HG03469 (cell line): ENCODE measurements around the gene DDX41.

Source experiments
- ATAC-seq: cut with Tn5 transposase; IDR thresholded peaks from one replicate; pipeline ENCODE4 v1.9.1; 2021; ENCODE audit warnings: mild to moderate bottlenecking, moderate library complexity, moderate number of reproducible peaks; ENCODE audit not compliant: unreplicated experiment

DDX41 gene

DNA sequence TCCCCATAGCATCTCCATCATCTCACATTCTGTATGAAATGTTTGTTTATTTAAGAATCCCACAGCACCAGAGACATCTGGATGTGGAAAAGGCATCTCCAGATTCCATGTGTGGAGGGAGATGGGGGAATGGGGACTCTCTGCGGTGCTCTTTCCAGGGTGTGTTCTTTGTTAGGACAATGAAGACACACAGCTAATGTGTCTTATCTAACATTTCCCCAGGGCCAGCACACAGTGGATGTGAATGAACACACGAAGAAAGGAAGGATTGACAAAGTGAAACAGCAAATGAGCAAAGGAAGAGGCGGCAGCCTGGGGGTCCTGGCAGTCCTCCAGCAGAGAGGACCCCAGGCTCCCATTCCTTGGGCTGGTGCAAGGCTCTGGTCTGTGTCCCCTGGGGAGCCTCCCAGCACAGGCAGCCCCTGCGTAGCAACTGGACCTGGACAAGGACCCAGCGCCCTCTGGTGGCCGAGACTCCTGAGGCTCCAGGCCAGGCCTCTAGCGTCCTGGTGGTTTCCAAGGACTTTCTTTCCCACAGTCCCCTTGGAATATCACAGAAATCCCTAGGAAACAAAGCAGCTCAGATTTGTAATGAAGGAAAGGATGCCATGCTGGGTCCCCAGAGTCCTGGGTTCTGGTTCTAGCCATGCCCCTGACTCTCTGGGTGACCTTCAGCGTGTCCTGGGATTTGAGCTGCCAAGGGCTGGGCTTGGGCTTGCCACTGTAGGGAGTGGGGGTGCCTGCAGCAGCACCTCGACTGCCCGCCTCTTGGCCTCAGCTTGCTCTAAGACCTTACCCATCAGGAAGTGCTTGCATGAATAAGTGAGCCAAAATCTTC is 15.9 kb downstream of the DDX41 start:
- ATAC-seq: no peak

DNA sequence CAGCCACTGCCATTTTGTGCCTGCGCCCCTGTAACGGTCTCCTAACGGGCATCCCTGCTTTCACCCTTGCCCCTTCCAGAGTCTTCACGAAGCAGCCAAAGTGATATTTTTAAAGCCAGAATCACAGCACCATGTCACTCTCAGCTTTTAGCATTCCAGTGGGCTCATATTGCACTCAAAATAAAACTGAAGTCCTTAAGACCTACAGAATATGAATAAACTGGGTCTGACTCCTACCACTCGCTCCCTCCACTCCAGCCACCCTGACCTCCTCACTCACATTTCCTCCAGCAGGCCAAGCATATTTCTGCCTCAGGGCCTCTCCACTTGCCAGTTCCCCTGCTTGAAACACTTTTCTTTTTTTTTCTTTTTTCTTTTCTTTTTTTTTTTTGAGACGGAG is 16.9 kb downstream of the DDX41 start:
- ATAC-seq: no peak

GRCh38 chr5:177498013-177498787 is 18.6 kb downstream of the DDX41 start:
- ATAC-seq: no peak

DNA sequence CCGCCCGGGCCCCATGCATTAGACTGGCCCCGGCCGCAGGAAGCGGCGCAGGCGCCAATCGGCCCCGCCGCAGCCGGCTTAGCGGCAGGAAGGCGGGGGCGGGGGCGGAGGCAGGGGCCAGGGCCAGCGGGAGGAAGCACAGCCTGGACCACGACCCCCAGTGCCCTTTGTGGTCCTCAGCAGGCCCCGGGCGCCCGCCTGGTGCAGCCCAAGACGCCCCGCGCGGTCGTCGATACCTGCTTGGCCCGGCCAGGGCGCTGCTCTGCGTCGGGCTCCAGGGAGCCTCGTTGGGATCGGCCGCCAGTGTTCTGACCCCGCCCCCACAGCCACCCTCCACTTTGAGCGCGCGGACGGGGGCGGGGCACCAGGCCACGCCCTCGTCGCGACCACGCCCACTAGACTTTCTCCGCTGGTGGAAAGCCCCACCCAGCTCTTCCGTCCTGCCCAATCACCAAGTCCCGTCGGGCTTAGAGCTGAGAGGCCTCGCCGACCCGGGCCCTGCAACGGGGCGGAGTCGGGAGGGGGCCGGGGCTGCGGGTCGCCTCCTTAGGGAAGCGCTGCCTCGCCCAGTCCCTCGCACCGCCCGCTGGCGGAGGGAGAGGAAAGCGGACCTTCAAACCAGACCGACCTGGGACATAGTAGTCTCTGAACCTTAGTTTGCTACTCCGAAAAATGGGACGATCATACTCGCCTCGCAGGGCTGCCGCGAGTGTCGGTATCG is 19.3 kb downstream of the DDX41 start, which contains the start of gene PDLIM7:
TSS of gene PDLIM7 (minus strand) at position 313 of the 721 bp plus-strand sequence. CDS start 1,092 bp downstream, outside the sequence.
- ATAC-seq: peak; percentile 69

DNA sequence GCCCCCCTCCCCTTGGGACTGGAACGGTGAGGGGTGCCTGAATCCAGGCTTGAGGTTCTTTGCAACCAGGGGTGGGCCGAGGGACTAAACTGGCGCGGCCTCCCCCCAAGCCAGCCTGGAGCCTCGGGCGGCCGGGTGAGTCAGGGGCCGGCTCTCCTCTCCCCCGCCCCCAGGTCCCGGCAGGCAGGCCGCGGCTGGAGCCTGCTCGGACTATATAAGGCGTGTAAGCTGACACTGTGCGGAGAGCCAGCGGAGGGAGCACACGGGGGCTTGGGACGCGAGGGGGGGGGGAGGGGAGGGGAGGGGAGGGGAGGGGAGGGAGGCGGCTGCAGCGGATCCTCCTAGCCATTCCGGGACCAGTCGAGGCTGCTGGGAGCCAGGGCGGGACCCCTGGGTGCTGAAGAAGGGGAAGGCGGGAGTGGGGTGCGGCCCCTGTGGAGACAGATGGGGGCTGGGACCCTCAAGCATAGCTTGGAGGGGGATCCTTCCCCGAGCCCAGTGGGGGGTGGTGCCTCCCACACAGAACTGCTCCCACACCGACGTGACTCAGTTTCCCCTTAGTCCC is 20.0 kb downstream of the DDX41 start:
- ATAC-seq: no peak

GRCh38 chr5:177496070-177496726 is 20.6 kb downstream of the DDX41 start:
- ATAC-seq: no peak

DNA sequence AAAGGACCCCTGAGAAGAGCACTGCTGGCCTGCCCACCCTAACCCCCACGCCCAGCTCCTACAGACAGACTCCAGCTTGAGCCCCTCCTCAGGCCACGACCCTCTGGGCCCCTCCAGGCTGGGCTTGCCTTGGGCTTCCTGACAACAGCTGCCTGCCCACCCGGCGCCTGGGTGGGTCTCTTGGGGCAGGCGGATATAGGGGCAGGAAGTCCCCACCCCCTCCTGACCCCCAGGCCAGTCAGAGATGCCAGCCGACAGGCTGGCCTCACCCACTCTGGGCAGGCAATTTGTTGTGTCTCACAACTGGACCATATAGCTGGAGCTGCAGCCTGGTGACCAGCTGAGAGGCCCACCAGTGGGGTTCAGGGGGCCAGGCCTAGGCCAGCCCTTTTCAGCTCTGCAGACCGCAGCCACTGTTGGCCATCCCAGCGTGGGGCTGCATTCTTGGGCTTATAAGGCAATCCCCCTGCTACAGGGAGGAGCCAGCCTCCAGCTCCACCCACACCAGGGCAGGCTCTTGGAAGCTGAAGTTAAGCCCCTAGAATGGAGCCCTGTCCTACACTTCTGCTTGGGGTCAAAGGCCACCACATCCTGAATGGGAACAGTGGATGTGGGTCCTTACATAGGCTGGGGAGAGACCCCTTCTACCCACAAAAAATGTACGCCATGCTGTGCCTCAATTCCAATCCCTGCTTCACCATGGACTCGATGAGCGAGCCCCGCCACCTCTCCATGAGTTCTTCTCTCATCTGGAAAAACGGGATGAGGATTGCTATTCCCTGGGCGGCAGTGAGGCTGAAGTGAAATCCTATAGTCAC is 21.3 kb downstream of the DDX41 start:
- no peak for ATAC-seq

GRCh38 chr5:177494346-177495195 is 22.2 kb downstream of the DDX41 start:
- no peak for ATAC-seq

DNA sequence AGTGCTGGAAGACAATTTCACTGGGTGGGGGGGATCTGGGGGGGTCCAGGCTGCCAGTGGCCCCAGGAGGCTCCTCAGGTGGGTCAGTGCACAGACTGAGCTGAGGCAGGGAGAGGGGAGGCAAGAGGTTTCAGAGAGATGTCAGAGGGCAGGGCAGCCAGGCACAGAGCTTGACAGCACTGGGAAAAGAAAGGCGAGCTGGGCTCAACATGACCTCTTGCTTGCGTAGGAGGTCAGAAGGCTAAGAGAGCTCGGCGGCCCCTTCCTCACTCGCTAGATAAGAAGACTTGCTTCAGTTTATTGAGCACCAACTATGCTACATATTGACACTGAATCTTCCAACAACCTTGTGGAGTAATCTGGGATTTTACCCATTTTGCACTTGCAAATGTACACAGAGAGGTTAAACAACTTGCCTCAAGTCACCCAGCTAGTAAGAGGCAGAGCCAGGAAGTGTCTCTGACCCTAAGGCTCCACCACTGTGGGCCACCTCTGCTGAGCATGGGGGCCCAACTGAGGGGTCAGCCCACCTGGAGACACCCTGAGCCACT is 22.9 kb downstream of the DDX41 start:
- no peak for ATAC-seq

- no peak for ATAC-seq
These were observed 23.9 kb downstream of the DDX41 start for GRCh38 chr5:177492841-177493240.

- ATAC-seq: no peak
These were observed 24.6 kb downstream of the DDX41 start for GRCh38 chr5:177491983-177492746.

- ATAC-seq: no peak
These were observed 25.3 kb downstream of the DDX41 start for GRCh38 chr5:177491429-177491945.

- no peak for ATAC-seq
These were observed 25.8 kb downstream of the DDX41 start for GRCh38 chr5:177490992-177491391.

DNA sequence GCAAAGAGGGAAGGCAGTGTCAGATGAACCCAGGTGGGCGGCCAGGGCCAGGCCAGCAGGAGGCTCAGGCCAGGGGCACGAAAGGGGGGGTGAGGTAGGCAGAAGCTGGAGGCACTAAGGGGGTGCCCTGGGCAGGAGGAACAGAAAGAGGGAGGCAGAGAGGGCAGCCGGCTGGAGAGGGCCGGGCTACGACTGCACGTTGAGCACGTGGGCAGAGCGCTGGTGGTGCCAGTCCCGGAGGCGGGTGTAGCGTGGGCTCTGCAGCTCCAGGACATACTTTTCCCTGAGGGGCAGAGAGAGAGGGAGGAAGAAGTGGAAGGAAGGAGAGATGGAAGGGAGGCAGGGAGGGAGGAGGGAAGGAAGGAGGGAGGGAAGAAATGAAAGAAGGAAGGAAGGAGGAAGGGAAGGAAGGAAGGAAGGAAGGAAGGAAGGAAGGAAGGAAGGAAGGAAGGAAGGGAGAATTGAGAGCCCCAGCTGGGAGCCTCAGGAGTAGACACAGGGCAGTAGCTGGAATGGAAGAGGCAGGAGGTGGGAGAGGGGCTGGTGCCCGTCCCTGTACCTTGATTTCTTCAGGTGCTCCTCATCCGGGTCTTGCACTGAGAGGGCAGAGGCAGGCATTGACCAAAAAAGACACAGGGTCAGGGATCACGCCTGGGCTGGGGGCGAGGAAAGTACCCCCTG is 26.3 kb downstream of the DDX41 start:
- no peak for ATAC-seq

- no peak for ATAC-seq
These were observed 27.5 kb downstream of the DDX41 start for GRCh38 chr5:177489119-177489716.

GRCh38 chr5:177487975-177488374 is 28.8 kb downstream of the DDX41 start:
- no peak for ATAC-seq
